Smooth muscle cell (in vitro differentiated cells): ENCODE data around the gene MTCL1. TPM values are rescaled to one million over a fixed set of nuclear protein-coding genes. Genes with fewer than 3 reads are reported as not detected.

Experiments
- DNase-seq: peaks from one replicate; lab custom pipeline; 2025; ENCODE audit not compliant: unreplicated experiment; lab: John Stamatoyannopoulos, UW
- H2AFZ ChIP-seq: fragments of 200-600 bp; sonication (generic); 2 replicates; pipeline ENCODE4 v1.6.0; 2016; ENCODE audit warnings: antibody characterized with exemption, low read depth, mild to moderate bottlenecking
- H3F3A ChIP-seq: fragments of 200-600 bp; sonication (generic); 2 replicates; pipeline ENCODE4 v1.6.0; 2017; ENCODE audit warnings: antibody characterized with exemption, low read depth
- H3K27ac ChIP-seq: fragments of 200-600 bp; sonication (generic); 2 replicates; pipeline ENCODE4 v1.5.1; 2016; ENCODE audit warnings: low read depth, mild to moderate bottlenecking
- H3K27me3 ChIP-seq: fragments of 200-600 bp; sonication (generic); 2 replicates; pipeline ENCODE4 v1.6.1; 2016; ENCODE audit warnings: low read depth, mild to moderate bottlenecking
- H3K36me3 ChIP-seq: fragments of 200-600 bp; sonication (generic); 2 replicates; pipeline ENCODE4 v1.5.1; 2016; ENCODE audit warnings: low read depth
- H3K4me1 ChIP-seq: fragments of 200-600 bp; sonication (generic); 2 replicates; pipeline ENCODE4 v1.5.1; 2016; ENCODE audit warnings: low read depth
- H3K4me2 ChIP-seq: fragments of 200-600 bp; sonication (generic); 2 replicates; pipeline ENCODE4 v1.6.0; 2016; ENCODE audit warnings: mild to moderate bottlenecking
- H3K4me3 ChIP-seq: fragments of 200-600 bp; sonication (generic); 2 replicates; pipeline ENCODE4 v1.5.1; 2016; ENCODE audit warnings: mild to moderate bottlenecking
- H3K79me2 ChIP-seq: fragments of 200-600 bp; sonication (generic); 2 replicates; pipeline ENCODE4 v1.6.0; 2016; ENCODE audit warnings: low read depth, mild to moderate bottlenecking
- H3K9ac ChIP-seq: fragments of 200-600 bp; sonication (generic); 2 replicates; pipeline ENCODE4 v1.6.0; 2016; ENCODE audit warnings: low read depth
- H3K9me3 ChIP-seq: fragments of 200-600 bp; sonication (generic); replicated peaks from 2 replicates; pipeline ENCODE4 v1.5.1; 2016; ENCODE audit warnings: low read depth
- H4K20me1 ChIP-seq: fragments of 200-600 bp; sonication (generic); 2 replicates; pipeline ENCODE4 v1.6.0; 2016; ENCODE audit warnings: low read depth
- CTCF ChIP-seq: fragments of 200-600 bp; sonication (generic); IDR thresholded peaks from 2 replicates; pipeline ENCODE4 v1.5.1; 2017; ENCODE audit warnings: borderline replicate concordance, mild to moderate bottlenecking, antibody characterized with exemption; ENCODE audit not compliant: insufficient read depth, poor library complexity, severe bottlenecking
- WGBS: methylation state at CpG from one replicate; pipeline ENCODE4 v1.1.7; 2016; ENCODE audit warnings: low lambda C conversion rate; 5-methylcytosine and 5-hydroxymethylcytosine counted together
- polyA plus RNA-seq: library from polyadenylated mRNA; unstranded; fragments of >200 nt; fragmentation: Nextera tagmentation; extraction: Ambion mirVana; gene quantifications from 2 replicates; pipeline ENCODE4 v1.2.1, GENCODE V29; 2016
- total RNA-seq: library from RNA; depleted of rRNA; stranded (reverse); fragments of >200 nt; gene quantifications from 2 replicates; pipeline ENCODE4 v1.2.3, GENCODE V29; 2014

The MTCL1 gene
- total and polyA plus RNA-seq, 2 experiments from 2014 or later: 5.5 to 15.2 TPM

GRCh38 chr18:8701546-8702118, 3.7 kb upstream of the MTCL1 start:
- Histone ChIP-seq H3K27me3 (no peaks in the 10 kb centered on the region), H3K36me3 (no peaks in the 10 kb centered on the region), H3K9ac (no peak overlapping the region), H3K9me3 (no peaks in the 10 kb centered on the region), H3K79me2 (no peaks in the 10 kb centered on the region), H2AFZ (no peak overlapping the region), H3K4me3 (no peak overlapping the region), H4K20me1 (peaks cover 5% of the 10 kb centered on the region), H3F3A (no peaks in the 10 kb centered on the region), H3K27ac (peak overlapping the region; percentile 14), H3K4me2 (peak overlapping the region; percentile 11), H3K4me1 (peaks cover 7% of the 10 kb centered on the region)
- peak; percentile 17 for DNase-seq
- TF ChIP-seq CTCF: no peak
- 41% methylated on average over 9 of the region's 9 CpGs for WGBS

GRCh38 chr18:8702668-8703067, 2.7 kb upstream of the MTCL1 start:
- Histone ChIP-seq H3K4me1 (peaks cover 11% of the 10 kb centered on the region), H3K27ac (no peak overlapping the region), H3K27me3 (no peaks in the 10 kb centered on the region), H3K79me2 (no peaks in the 10 kb centered on the region), H3K4me3 (no peak overlapping the region), H3K9me3 (no peaks in the 10 kb centered on the region), H3K4me2 (no peak overlapping the region), H4K20me1 (peaks cover 15% of the 10 kb centered on the region), H3F3A (no peaks in the 10 kb centered on the region), H2AFZ (no peak overlapping the region), H3K36me3 (no peaks in the 10 kb centered on the region), H3K9ac (no peak overlapping the region)
- DNase-seq: no peak
- TF ChIP-seq CTCF: no peak

DNA sequence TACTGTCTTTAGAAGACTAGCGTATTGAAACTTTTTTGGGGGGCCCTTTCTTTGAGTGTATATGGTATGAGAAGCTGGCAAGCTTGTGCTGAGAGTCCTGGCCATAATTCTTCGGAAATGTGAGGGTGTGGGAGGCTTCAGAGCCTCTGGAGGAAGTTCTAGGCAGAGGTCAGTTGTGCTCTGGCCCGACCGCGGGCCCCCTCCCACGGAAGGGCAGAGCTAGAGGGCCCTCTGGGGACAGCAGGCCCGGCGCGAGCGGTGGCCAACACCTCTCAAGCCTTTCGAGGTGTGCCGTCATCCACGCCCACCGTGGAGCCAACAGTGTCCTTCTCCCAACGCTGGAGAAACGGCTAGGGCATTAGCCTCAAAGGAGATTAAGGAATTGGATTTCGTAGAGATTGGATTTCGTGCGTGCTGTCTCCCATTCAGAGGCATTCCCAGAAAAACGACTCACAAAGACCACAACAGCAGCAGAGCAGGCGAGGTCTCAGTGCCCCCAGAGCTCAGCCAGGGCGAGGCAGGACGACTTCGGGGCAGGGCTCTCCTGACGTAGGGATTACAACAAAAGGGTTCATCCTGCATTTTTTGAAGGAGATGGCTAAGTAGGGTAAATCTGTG, 2.2 kb upstream of the MTCL1 start:
- H3K9ac ChIP-seq: no peak overlapping the region
- TF ChIP-seq CTCF: no peak
- H3K36me3 ChIP-seq: no peaks in the 10 kb centered on the region
- no peak overlapping the region for H2AFZ ChIP-seq
- H3F3A ChIP-seq: no peaks in the 10 kb centered on the region
- no peak overlapping the region for H3K27ac ChIP-seq
- peaks cover 16% of the 10 kb centered on the region for H3K4me1 ChIP-seq
- DNase-seq: no peak
- no peaks in the 10 kb centered on the region for H3K9me3 ChIP-seq
- H3K27me3 ChIP-seq: no peaks in the 10 kb centered on the region
- no peak overlapping the region for H3K4me3 ChIP-seq
- peaks cover 3% of the 10 kb centered on the region for H3K79me2 ChIP-seq
- H4K20me1 ChIP-seq: peaks cover 20% of the 10 kb centered on the region
- WGBS: 67% methylated on average over 25 of the region's 25 CpGs
- no peak overlapping the region for H3K4me2 ChIP-seq
